NCI-H526 (cell line): Measurements from ENCODE around the gene SYNE1.
A peak's percentile ranks its signal among the peaks of the same experiment; 100 is the strongest.

Source experiments
- DNase-seq, 2 experiments: peaks; one replicate each; lab custom pipeline; 2025; lab: John Stamatoyannopoulos, UW

The SYNE1 gene

GRCh38 chr6:152135755-152136448 is 501.3 kb downstream of the SYNE1 start:
- DNase-seq, result no peak

- no peak for DNase-seq
Measured at GRCh38 chr6:152130441-152130840, 506.7 kb downstream of the SYNE1 start.

GRCh38 chr6:152129691-152130151 is 507.4 kb downstream of the SYNE1 start:
- no peak for DNase-seq

- DNase-seq, result no peak
Measured at GRCh38 chr6:152127432-152128165, 509.6 kb downstream of the SYNE1 start.

GRCh38 chr6:152124429-152125074 is 512.6 kb downstream of the SYNE1 start:
- peak in 1 of 2 experiments; percentile 36 for DNase-seq

- DNase-seq, result no peak
Measured at GRCh38 chr6:152123076-152123475, 514.1 kb downstream of the SYNE1 start.

DNA sequence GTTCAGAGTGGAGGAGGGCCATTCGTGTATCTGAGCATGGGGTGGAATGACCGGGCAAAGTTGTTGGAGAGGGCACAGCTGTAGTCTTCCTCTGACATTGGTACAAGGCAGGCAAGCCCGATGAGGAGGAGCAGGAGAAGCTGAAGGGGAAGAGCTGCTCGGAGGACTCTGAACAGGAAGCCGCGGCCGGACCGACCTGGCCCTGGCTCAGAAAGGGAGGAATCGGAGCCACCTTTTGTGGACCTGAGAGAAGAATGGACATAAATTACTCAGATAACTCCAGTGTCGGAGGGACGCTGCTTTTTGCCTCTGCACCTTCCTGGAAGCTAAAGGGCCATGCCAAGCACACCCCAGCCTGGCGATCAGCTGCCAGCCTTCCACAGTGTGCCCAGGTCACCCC is 514.7 kb downstream of the SYNE1 start:
- DNase-seq, result no peak

DNA sequence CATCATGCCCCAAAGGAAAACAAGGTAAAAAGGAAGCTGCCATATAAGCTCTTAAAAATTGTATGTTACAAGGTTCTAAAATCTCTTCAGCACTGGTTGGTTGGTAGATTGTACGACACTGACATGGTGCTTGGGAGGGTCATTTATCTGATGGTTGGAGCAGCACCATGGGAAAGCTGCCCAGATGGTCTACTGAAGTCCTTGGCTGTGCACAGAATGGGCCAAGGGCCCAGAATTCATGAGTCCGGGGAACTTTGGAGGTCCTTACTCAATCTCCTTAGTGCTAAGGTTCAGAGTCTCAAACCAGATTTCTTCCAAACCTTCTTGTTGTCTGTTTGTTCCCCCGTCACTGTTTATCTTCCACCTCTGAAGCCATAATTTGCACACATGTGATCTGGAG is 515.3 kb downstream of the SYNE1 start:
- no peak for DNase-seq

DNA sequence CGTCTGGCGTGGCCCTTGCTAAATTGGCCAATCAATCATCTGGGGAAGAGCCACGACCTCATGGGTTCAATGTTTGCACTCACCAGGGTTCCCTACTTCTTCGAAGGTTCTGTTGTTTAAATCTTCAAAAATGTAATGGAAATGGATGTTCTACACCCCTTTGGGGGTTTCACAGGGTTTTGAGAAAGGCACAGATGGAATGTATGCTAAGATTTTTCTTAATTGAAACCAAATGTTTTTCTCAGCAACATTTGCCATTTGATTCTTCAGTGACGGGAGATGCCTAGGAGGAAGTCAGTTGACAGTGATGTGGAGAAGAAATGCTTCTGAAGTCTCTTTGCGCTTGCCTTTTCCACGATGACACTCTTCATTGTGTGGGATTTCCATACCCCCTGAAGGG is 517.3 kb downstream of the SYNE1 start:
- no peak for DNase-seq

GRCh38 chr6:152118678-152119077 is 518.5 kb downstream of the SYNE1 start:
- no peak for DNase-seq

DNA sequence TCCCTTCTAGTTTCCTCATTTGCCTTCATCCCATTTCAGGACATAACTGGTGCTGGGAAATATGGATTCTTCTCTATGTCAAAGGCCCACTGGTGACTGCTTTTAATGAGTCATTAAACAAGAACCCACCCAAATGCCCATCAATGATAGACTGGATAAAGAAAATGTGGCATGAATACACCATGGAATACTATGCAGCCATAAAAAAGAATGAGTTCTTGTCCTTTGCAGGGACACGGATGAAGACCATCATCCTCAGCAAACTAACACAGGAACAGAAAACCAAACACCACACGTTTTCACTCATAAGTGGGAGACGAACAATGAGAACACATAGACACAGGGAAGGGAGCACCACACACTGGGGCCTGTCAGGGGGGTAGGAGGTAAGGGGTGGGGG is 518.9 kb downstream of the SYNE1 start:
- no peak for DNase-seq

GRCh38 chr6:152117156-152118133 is 519.7 kb downstream of the SYNE1 start:
- no peak for DNase-seq

DNA sequence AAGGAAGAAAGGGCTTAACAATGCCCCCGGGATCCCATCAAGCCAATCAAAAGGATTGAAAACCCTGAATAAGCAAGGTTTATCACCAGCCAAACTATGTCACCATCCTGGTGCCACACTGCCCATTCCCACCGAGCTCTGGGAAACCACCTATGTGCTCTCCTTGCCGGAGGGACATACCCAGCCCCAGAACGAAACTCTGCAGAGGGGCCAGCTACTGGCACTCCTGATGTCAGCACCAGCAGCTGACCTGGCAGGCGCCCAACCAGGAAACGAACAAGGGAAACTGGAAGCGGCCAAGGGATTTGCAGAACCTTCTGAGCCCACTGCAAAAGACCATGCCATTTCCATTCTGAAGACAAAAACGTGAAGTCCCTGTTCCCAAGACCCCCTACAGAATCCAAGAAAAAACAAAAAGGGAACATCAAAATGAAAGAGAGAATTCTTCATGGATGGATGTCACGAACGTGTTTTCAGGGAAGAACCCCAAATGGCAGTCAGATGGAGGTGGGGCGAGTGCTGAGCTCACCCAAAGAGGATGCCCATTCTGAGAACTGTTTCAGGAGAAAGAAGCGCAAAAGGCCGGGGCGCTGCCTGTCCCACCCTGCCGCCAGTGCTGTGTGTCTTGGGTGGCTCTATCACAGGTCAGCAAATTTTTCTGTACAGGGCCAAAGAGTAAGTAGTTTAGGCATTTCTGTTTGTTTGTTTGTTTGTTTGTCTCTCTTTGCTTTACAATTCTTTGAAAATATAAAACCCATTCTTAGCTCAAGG is 524.5 kb downstream of the SYNE1 start:
- no peak for DNase-seq

DNA sequence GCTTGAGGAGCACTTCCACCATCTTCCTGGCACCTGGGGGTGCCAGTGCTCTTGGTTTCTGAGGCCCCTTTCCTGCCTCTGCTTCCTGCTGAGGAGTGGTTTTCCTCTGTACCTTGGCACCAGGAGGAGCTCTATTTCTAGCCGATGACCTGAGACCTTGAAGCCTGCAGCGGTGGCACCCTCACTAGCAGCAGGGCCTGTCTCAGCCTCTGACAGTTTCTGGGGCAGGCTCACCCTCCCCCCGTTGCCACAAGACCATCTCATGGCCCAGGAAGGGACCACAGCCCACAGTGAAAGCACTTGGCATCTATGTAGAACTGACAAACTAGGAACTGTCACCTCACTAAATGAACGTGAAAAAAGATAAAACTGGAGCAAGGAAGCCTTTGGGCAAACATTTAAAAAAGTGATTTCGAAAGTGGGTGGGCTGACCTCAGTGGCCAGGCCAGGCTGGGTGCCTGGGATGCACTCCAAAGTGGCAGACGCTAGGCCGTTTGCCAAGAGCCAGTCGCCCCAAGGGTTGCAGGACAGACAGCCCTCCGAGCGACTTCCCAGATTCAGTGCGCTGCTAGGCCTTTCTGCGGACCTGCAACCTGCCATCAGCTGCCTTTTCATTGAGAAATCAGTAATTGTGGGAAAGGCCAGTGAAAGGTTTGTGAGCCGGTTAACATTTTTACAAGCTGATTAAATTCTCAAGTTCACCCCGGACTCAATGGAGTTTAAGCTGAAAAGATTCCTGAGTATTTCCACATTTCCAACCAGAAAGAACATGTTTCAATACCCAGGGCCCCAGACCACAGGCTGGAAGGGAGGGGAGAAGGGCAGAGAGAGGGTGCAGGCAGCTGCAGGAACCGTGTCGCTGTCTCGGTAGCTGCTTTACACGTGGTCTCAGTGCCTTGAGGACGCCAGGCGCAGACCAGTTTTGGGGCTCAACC is 526.0 kb downstream of the SYNE1 start:
- DNase-seq, result no peak

GRCh38 chr6:152107973-152108372 is 529.2 kb downstream of the SYNE1 start:
- no peak for DNase-seq

- no peak for DNase-seq
Measured at GRCh38 chr6:152100183-152100618, 537.0 kb downstream of the SYNE1 start.

DNA sequence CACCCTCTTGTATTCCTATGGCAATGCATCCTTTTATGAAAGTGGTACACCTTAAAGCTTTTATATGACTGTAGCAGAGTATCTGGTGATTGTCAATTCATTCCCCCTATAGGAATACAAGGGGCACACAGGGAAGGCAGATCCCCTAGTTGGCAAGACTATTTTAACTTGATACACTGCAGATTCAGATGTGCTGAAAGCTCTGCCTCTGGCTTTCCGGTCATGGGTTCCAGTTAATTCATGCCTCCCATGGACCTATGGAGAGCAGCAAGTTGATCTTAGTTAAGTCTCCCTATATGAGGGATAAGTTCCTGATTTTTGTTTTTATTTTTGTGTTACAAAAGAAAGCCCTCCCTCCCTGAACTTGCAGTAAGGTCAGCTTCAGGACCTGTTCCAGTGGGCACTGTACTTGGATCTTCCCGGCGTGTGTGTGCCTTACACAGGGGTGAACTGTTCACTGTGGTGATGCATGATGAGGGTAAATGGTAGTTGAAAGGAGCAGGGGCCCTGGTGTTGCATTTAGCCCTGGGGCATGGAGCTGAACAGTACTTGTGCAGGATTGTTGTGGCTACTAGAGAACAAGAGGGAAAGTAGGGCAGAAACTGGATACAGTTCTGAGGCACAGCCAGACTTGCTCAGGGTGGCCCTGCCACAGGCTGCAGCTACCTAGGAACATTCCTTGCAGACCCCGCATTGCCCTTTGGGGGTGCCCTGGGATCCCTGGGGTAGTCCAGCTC is 537.5 kb downstream of the SYNE1 start:
- DNase-seq, result no peak

DNA sequence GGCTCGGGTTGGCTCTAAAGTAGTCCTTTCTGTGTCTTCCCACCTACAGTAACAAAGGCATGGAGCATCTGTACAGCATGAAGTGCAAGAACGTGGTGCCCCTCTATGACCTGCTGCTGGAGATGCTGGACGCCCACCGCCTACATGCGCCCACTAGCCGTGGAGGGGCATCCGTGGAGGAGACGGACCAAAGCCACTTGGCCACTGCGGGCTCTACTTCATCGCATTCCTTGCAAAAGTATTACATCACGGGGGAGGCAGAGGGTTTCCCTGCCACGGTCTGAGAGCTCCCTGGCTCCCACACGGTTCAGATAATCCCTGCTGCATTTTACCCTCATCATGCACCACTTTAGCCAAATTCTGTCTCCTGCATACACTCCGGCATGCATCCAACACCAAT is 538.5 kb downstream of the SYNE1 start:
- DNase-seq, result no peak

GRCh38 chr6:152096863-152097496 is 540.2 kb downstream of the SYNE1 start:
- no peak for DNase-seq
